ENCODE data around the gene RCBTB2.
"Not testable (repeated sequence)": the region's sequence is repeated elsewhere in the genome, so short reads cannot be mapped to it uniquely, and the experiment has no call there.

RCBTB2 gene

GRCh38 chr13:48494874-48495273 lies 38.0 kb downstream of the RCBTB2 start:
- DNase-seq (ENCODE audit: low read depth in 3 of 3): no peak

DNA sequence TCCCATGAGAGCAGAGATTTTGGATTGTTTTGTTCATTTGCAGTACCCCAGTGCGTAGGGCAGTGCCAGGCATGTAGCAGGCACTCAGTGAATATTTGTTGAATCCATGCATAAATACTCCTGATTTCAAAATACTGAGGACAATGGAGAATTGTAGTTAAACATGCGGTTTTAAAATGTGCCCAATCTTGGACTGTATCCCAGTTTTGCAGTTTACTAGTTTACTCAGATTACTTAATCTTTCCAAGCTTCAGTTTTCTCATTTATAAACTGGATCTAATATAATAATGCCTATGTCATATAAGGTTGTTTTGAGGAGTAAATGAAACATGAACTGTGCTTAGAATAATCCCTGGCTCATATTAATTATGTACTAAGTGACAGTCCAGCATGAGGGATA lies 39.0 kb downstream of the RCBTB2 start:
- DNase-seq (ENCODE audit: low read depth in 3 of 3): no peak

DNA sequence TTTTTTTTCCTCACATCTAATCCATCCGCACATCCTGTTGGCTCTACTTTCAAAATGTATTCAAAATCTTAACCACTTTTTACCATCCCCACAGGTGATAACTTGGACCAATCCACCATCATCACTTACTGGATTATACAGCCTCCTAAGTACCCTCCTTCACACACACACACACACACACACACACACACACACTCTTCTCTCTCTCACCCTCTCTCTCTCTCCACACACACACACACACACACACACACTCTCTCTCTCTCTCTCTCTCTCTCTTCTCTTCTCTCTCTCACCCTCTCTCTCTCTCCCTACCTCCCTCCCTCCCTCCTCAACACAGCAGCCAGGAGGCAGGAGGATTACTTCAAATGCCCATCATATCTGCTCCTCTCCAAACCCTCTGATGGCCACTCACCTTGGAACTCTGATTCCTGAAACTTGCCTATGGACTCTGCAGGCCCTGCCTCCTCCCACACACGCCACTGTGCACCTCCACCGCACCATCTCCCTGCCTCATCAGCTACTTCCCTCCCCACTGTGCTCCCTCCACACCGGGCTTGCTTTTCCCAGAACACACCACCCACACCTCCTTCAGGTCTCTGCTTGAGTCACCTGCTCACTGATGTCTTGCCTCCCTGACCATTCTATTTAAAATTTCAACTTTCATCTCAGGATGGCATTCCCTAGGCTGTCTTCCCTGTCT lies 39.7 kb downstream of the RCBTB2 start:
- DNase-seq (ENCODE audit: low read depth in 3 of 3): peak in 1 of 3 experiments; percentile 17

GRCh38 chr13:48492470-48493065 lies 40.3 kb downstream of the RCBTB2 start:
- peak; percentile 26 to 57 (median 33) for DNase-seq (ENCODE audit: low read depth in 3 of 3)

DNA sequence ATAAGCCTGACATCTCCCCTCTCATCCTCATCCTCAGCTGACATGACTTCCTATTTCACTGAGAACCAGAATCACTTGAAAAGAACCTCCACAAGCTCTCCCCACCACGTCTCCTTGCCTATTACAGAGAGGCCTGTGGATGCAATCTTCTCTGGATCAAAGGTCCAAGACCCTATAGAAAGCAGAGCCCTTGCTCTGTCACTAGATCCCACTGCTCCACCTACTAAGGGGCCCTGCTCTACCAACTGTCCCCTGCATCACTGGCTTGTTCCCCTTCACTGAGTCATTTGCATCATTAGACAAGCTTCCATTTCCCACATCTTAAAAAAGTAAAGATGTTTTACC lies 40.8 kb downstream of the RCBTB2 start:
- DNase-seq (ENCODE audit: low read depth in 3 of 3): no peak

- DNase-seq (ENCODE audit: low read depth in 3 of 3): no peak
These were observed 41.3 kb downstream of the RCBTB2 start for GRCh38 chr13:48491423-48492095.

DNA sequence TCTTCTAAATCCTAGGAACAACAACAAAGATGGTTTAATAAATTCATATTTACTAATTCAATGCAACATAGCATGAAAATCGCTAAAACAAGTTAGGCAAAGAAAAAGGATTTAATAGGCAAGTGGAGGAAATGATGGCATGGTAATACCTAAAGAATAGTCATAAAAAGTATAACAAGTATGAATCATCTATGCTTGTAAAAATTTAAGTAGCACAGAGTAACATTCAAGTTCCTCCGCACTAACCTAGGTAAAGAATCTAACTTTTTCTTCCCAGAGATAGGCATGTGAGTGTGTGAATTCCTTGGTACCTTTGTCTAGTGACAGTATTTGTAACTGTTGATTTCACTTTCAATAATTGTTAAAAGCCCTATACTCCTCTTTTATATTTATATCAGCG lies 42.6 kb downstream of the RCBTB2 start:
- DNase-seq (ENCODE audit: low read depth in 3 of 3): no peak

DNA sequence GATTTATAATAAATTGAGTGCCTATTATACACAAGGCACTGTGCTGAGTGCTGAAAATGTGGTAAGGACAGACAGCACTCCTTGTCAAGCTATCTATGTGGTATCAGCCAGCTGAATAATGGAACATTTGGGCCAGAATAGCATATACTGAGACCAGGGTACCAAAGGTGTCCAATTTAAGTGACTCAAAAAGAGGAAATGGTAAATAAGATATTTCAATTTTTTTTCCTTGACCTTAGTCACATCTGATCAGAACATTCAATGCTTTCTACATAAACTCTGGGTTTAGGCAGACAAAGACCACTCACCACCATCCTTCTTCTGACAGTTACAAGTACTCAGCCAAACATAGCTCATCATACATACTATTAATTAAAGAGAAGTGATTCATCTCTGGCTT lies 43.2 kb downstream of the RCBTB2 start:
- no peak for DNase-seq (ENCODE audit: low read depth in 3 of 3)

- DNase-seq (ENCODE audit: low read depth in 3 of 3): no peak
These were observed 43.9 kb downstream of the RCBTB2 start for GRCh38 chr13:48488995-48489394.

DNA sequence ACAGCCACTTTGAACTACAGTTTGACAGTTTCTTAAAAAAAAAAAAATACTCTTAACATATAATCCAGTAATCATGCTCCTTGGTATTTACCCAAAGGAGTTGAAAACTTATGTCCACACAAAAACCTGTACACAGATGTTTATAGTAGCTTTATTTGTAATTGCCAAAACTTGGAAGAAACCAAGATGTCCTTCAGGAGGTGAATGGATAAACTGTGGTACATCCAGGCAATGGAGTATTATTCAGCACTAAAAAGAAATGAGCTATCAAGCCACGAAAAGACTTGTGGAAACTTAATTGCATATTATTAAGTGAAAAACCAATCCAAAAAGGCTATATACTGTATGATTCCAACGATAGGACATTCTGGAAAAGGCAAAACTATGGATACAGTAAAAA lies 44.9 kb downstream of the RCBTB2 start:
- DNase-seq (ENCODE audit: low read depth in 3 of 3): no peak

GRCh38 chr13:48486836-48487235 lies 46.0 kb downstream of the RCBTB2 start:
- no peak for DNase-seq (ENCODE audit: low read depth in 3 of 3)

GRCh38 chr13:48486362-48486761 lies 46.5 kb downstream of the RCBTB2 start:
- no peak for DNase-seq (ENCODE audit: low read depth in 3 of 3)

DNA sequence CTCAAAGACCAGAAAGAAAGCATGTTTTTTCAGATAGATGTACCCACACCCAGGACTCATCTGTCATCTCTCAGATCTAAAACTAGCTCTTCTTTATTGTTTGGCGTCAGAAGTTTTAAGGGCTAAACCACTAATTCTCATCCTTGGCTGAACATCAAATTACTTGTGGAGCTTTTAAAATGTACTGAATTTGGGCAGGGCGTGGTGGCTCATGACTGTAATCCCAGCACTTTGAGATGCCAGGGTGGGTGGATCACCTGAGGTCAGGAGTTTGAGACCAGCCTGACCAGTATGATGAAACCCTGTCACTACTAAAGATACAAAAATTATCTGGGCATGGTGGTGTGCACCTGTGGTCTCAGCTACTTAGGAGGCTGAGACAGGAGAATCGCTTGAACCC lies 47.4 kb downstream of the RCBTB2 start:
- no peak for DNase-seq (ENCODE audit: low read depth in 3 of 3)

- no peak for DNase-seq (ENCODE audit: low read depth in 3 of 3)
These were observed 49.3 kb downstream of the RCBTB2 start for GRCh38 chr13:48483575-48483974.

- no peak for DNase-seq (ENCODE audit: low read depth in 3 of 3)
These were observed 54.5 kb downstream of the RCBTB2 start for GRCh38 chr13:48478391-48478790.

- no peak for DNase-seq (ENCODE audit: low read depth in 3 of 3)
These were observed 55.6 kb downstream of the RCBTB2 start for GRCh38 chr13:48477191-48477855.

DNA sequence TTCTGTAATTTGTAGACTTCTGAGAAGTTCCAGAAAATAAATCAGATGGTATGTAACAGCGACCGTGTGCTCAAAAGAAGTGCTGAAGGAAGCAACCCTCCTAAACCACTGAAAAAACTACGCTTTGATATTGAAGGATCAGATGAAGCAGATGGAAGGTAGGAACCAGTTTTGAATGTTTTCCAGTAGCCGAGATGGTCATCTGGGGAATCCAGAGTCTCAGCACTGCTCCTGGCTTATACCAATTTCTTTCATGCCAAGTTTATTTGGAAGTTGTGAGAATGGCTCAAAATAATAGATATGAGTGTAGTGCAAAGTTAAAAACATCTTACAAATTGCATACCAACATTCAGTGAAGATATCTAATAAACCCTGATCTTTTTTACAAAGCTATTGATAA lies 56.2 kb downstream of the RCBTB2 start:
- DNase-seq (ENCODE audit: low read depth in 3 of 3): no peak

DNA sequence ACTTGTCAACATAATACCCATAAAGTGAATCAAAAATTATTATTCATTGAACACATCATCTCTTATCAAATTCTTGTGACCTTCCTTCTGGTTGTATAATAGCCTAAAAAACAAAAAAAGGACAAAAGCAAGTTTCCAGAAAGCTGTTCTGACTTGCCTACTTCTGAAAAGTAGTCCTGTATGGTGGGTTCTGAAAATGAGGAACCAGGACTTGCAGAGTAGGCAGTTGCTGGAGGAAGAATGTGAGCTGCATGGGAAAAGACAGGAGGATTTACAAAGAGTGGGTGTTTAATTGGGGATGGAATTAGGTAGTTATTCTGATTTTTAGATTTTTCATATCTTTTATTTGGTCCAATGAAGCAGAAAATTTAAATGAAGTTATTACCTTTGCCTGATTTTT lies 56.7 kb downstream of the RCBTB2 start:
- no peak for DNase-seq (ENCODE audit: low read depth in 3 of 3)

DNA sequence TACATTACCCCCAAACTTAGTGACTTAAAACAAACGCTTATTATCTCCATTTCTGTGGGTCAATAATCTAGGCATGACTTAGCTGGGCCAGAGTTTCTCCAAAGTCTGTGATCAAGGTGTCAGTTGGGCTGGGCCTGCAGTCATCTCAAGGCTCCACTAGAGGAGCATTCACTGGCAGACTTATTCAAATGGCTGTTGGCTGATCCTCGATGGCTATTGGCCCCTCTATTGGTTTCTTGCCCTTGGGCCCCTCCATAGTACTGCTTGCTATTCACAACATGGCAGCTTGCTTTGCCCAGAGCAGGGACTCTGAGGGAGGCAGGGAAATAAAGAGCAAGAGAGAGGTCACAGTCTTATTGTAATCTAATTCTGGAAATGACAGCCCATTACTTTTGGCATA lies 57.6 kb downstream of the RCBTB2 start:
- DNase-seq (ENCODE audit: low read depth in 3 of 3): no peak

DNA sequence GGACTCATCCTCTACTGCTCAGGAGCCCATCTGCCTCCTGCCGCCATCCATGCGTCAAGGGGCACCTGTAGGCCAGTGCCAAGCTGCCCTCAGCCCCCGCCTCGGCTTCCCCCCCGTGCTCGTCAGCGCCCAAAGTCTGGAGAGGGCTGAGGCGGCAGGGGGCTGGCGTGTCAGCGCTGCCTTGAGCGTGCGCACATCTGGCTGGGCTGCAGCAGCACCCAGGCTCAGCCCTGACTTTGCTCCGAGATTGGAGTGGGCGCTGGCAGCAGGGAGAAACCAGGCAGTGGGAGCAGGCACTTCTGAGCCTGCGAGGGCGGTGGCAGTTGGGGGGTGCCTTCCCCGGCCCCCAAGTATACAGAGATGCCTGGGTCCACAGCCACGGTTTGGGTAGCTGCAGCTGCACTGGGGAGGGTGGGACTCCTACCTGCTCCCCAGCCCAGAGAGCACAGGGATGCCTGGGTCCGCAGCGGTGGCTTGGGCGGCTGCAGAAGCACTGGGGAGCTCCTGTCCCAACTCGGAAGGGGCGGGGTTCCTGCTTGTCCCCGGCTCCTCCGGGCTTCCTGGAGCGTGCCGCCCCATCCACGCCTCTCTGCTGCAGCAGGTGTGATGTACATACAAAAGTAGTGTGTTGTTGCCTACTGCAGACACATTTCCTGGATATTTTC lies 75.2 kb downstream of the RCBTB2 start:
- no peak for DNase-seq (ENCODE audit: low read depth in 3 of 3)

GRCh38 chr13:48456546-48456945 lies 76.3 kb downstream of the RCBTB2 start:
- no peak for DNase-seq (ENCODE audit: low read depth in 3 of 3)

DNA sequence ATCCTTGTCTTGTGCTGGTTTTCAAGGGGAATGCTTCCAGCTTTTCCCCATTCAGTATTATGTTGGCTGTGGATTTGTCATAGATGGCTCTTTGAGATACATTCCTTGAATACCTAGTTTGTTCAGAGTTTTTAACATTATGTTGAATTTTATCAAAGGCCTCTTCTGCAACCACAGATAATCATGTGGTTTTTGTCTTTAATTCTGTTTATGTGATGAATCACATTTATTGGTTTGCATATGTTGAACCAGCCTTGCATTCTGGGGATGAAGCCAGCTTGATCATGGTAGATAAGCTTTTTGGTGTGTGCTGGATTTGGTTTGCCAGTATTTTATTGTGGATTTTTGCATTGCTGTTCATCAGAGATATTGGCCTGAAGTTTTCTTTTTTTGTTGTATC lies 81.7 kb downstream of the RCBTB2 start:
- not testable (repeated sequence) for DNase-seq (ENCODE audit: low read depth in 3 of 3)

Measured in stimulated activated CD4-positive, alpha-beta T cell treated with anti-CD3 and anti-CD28 coated beads, TNF-alpha, amount 100 ng/mL, for 24 hours (primary cell).